HG03469 (cell line): ENCODE measurements around the gene HOXA3.

Experiments used
- ATAC-seq: cut with Tn5 transposase; IDR thresholded peaks from one replicate; pipeline ENCODE4 v1.9.1; 2021; ENCODE audit warnings: mild to moderate bottlenecking, moderate library complexity, moderate number of reproducible peaks; ENCODE audit not compliant: unreplicated experiment

Gene HOXA3

GRCh38 chr7:27151931-27152815, at the start of gene HOXA3:
HOXA3 (minus strand) TSS chr7:27152583; CDS start chr7:27110640, 41,943 bp downstream.
- no peak for ATAC-seq

- no peak for ATAC-seq
Measured at GRCh38 chr7:27201580-27202017, 49.2 kb upstream of the HOXA3 start.

- no peak for ATAC-seq
Measured at GRCh38 chr7:27200761-27201579, 48.6 kb upstream of the HOXA3 start.

- no peak for ATAC-seq
Measured at GRCh38 chr7:27199849-27200760, 47.7 kb upstream of the HOXA3 start, which contains the start of gene HOXA13. HOXA13 (minus strand) TSS chr7:27200091; CDS start chr7:27200077, 14 bp downstream.

- no peak for ATAC-seq
Measured at GRCh38 chr7:27198871-27199801, 46.8 kb upstream of the HOXA3 start.

GRCh38 chr7:27198138-27198841, 45.9 kb upstream of the HOXA3 start:
- no peak for ATAC-seq

- ATAC-seq: no peak
Measured at GRCh38 chr7:27197137-27198042, 45.0 kb upstream of the HOXA3 start.

- no peak for ATAC-seq
Measured at GRCh38 chr7:27196287-27196767, 43.9 kb upstream of the HOXA3 start.

GRCh38 chr7:27194686-27195379, 42.5 kb upstream of the HOXA3 start:
- no peak for ATAC-seq

- no peak for ATAC-seq
Measured at GRCh38 chr7:27194002-27194352, 41.6 kb upstream of the HOXA3 start.

- no peak for ATAC-seq
Measured at GRCh38 chr7:27193335-27194001, 41.1 kb upstream of the HOXA3 start.

- ATAC-seq: no peak
Measured at GRCh38 chr7:27192546-27193334, 40.4 kb upstream of the HOXA3 start.

GRCh38 chr7:27191833-27192545, 39.6 kb upstream of the HOXA3 start:
- ATAC-seq: no peak

- ATAC-seq: no peak
Measured at GRCh38 chr7:27191161-27191731, 38.9 kb upstream of the HOXA3 start.
